Measurements from ENCODE around the gene OPCML. TPM values are rescaled to one million over a fixed set of nuclear protein-coding genes. Genes with fewer than 3 reads are reported as not detected.

Gene OPCML
- total and polyA plus RNA-seq, 4 donors: under 0.01 to 0.01 TPM; not detected in 2

GRCh38 chr11:133362916-133363315 lies 169.4 kb downstream of the OPCML start:
- Histone ChIP-seq H3K36me3 (ENCODE audit: control insufficient read depth in 4 of 4, insufficient read depth in 3 of 4, low read depth in 1 of 4, low read length in 3 of 4) (no peaks in the 10 kb centered on the region), H3K9ac (ENCODE audit: low read depth in 1 of 2, low read length in 2 of 2) (no peak overlapping the region), H3K4me1 (ENCODE audit: control insufficient read depth in 4 of 4, insufficient read depth in 4 of 4, low read length in 3 of 4) (no peaks in the 10 kb centered on the region), H3K27ac (ENCODE audit: low read depth in 1 of 2, low read length in 2 of 2) (no peak overlapping the region), H3K4me3 (ENCODE audit: low read depth in 1 of 3, low read length in 3 of 3) (no peak overlapping the region), H3K27me3 (ENCODE audit: control insufficient read depth in 4 of 4, insufficient read depth in 4 of 4, low read length in 3 of 4) (peaks cover 0 to 5% (median 0%) of the 10 kb centered on the region in 4 donors), H3K9me3 (ENCODE audit: control insufficient read depth in 4 of 4, low read length in 3 of 4) (peaks cover 0 to 4% (median 0%) of the 10 kb centered on the region in 4 donors)
- no peak for DNase-seq (ENCODE audit: low spot score)
- TF ChIP-seq NR2F2 (IDR thresholded peaks at IDR 0.05) (no peak), ATF3 (IDR thresholded peaks at IDR 0.05) (no peak), RAD21 (IDR thresholded peaks at IDR 0.05) (no peak), GABPA (IDR thresholded peaks at IDR 0.05 in 1 of 2, conservative IDR thresholded peaks at IDR 0.05 in 1 of 2) (no peak), TAF1 (conservative IDR thresholded peaks at IDR 0.05) (no peak), JUND (IDR thresholded peaks at IDR 0.05) (no peak), FOXA1 (IDR thresholded peaks at IDR 0.05) (no peak), CTCF (IDR thresholded peaks at IDR 0.05; ENCODE audit: low read depth, low read length, missing input control) (no peak), MAX (IDR thresholded peaks at IDR 0.05) (no peak), FOXA2 (IDR thresholded peaks at IDR 0.05) (no peak), EGR1 (IDR thresholded peaks at IDR 0.05; ENCODE audit: low read depth in 2 of 2) (no peak), ZBTB33 (IDR thresholded peaks at IDR 0.05) (no peak), YY1 (IDR thresholded peaks at IDR 0.05) (no peak), REST (IDR thresholded peaks at IDR 0.05) (no peak)
- WGBS: 88% methylated on average over 15 of the region's 15 CpGs

GRCh38 chr11:133362156-133362555 lies 170.1 kb downstream of the OPCML start:
- H3K4me3 ChIP-seq (ENCODE audit: low read depth in 1 of 3, low read length in 3 of 3): no peak overlapping the region
- 86% methylated on average over 15 of the region's 15 CpGs for WGBS
- no peaks in the 10 kb centered on the region for H3K36me3 ChIP-seq (ENCODE audit: control insufficient read depth in 4 of 4, insufficient read depth in 3 of 4, low read depth in 1 of 4, low read length in 3 of 4)
- no peak overlapping the region for H3K9ac ChIP-seq (ENCODE audit: low read depth in 1 of 2, low read length in 2 of 2)
- peaks cover 0 to 4% (median 0%) of the 10 kb centered on the region in 4 donors for H3K9me3 ChIP-seq (ENCODE audit: control insufficient read depth in 4 of 4, low read length in 3 of 4)
- no peaks in the 10 kb centered on the region for H3K4me1 ChIP-seq (ENCODE audit: control insufficient read depth in 4 of 4, insufficient read depth in 4 of 4, low read length in 3 of 4)
- no peak overlapping the region for H3K27ac ChIP-seq (ENCODE audit: low read depth in 1 of 2, low read length in 2 of 2)
- no peak for DNase-seq (ENCODE audit: low spot score)
- H3K27me3 ChIP-seq (ENCODE audit: control insufficient read depth in 4 of 4, insufficient read depth in 4 of 4, low read length in 3 of 4): peaks cover 0 to 5% (median 0%) of the 10 kb centered on the region in 4 donors
- TF ChIP-seq HNF4G (IDR thresholded peaks at IDR 0.05) (no peak), REST (IDR thresholded peaks at IDR 0.05) (no peak), YY1 (IDR thresholded peaks at IDR 0.05) (no peak), HNF4A (conservative IDR thresholded peaks at IDR 0.05) (no peak), RXRA (IDR thresholded peaks at IDR 0.05) (no peak), SP1 (IDR thresholded peaks at IDR 0.05) (no peak), ZBTB33 (IDR thresholded peaks at IDR 0.05) (no peak), FOXA1 (IDR thresholded peaks at IDR 0.05) (no peak), FOXA2 (IDR thresholded peaks at IDR 0.05) (no peak), EGR1 (IDR thresholded peaks at IDR 0.05; ENCODE audit: low read depth in 2 of 2) (no peak), RAD21 (IDR thresholded peaks at IDR 0.05) (no peak), JUND (IDR thresholded peaks at IDR 0.05) (no peak)
